NCI-H2081 (cell line): ENCODE data around the gene HK2.
A peak's percentile ranks its signal among the peaks of the same experiment; 100 is the strongest.

Source experiments
- DNase-seq, 2 experiments: peaks; one replicate each; lab custom pipeline; 2025; lab: John Stamatoyannopoulos, UW

The HK2 gene

DNA sequence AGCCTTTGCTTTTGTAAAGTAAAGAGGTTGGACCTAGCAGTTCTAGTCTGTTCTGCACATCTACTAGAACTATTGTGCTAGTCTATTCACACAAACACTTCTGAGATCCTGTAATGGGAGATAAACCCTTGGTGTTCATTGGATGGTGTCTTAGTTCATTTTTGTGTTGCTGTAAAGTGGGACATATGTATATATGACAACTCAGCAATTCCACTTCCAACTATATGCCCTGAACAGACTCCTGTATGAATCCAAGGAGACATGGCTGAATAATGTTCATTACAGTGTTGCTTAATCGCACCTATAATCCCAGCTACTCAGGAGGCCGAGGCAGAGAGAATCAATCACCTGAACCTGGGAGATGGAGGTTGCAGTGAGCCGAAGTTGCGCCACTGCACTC lies 23.3 kb downstream of the HK2 start:
- no peak for DNase-seq

GRCh38 chr2:74857725-74858124 lies 23.8 kb downstream of the HK2 start:
- no peak for DNase-seq

DNA sequence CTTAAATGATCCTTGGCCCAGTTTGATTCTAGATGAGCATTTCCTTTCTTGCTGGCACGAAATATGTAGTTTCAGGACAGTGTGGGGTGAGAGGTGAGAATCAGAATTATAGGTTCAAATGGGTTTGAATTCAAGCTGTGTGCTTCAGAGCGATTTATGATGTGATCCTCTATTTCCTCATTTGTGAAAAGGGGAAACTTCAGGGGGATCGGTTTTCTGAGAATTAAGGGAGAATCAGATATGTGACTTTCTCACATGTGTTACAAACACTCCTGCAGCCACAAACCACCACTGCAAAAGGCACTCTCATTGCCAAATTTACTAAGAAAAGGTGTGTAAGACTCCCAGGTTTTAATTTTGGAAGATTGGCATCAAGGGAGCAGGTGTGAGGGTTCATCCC lies 24.4 kb downstream of the HK2 start:
- DNase-seq = no peak

- no peak for DNase-seq
Measured at GRCh38 chr2:74860079-74860478, 26.2 kb downstream of the HK2 start.

DNA sequence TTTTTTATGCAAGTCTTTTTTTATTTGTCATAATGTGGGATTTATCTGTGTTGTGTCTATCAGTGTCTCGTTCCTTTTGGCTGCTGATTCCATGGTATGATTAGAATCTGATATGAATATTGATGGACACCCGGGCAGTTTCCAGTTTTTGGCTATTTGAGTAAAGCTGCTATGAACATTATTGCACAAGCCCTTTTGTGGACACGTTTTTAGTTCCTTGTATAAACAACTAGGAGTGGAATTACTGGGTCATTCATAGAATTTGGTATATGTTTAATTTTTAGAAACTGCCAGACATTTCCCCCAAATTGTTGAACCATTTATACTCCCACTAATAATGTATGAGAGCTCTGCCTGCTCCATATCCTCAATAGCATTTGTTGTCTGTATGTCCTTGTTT lies 26.6 kb downstream of the HK2 start:
- no peak for DNase-seq

DNA sequence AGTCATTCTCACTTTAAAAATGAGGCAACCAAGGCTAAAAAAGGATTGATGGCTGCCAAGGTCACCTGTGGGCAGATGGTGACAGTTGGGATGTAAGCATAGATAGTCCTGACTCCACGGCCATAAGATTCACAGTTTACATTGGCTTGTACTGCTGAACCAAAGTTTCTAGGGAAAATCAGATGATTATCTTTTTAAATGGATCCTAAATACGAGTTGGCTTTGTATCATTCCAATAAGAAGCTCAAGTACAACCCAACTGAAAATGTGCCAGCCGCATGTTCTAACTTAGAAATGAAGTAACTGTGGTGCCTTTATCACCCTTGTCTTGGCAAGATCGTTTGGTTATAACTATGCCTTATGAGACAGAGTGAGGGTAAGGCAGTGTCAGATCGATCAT lies 27.6 kb downstream of the HK2 start:
- DNase-seq = no peak

DNA sequence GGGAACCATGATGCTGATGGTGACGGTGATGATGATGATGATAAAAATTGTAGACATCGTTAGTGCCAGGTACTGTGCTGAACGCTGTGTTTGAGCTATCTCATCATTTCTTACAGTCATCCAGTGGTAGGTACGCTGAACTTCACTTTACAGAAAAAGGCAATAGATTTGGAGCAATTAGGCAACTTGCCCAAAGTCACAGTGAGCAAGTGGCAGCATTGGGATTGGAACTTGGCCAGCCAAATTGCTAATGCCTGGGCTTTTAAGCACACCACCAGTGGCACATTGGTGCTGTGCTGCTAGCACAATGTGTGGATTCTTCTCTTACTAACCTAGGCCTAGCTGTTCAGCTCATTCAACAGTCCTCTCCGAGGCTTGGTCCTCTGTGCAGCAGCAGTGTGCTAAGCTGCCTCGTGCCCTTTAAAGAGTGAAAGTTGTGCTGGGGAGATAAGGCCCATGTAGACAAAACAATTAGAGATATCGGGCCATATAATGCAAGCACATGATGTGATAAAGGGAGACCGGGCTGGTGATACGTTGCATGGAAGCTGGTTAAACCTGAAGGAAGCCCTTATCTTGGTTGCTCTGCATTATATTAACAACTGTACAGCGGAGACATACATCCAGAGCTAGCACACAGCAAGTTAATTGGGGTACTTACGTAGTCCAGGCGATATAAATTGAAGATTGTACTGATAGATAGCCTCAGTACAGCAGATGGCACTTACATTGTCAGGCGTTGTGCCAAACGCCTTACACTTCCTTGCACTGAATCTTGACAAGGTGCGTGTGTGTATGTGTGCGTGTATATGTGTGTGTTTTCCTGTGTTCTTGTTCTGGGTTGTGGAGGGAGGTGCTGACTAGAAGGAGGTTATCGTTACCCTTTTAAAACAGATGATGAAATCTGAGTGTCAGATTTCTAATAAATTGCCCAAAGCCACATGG lies 28.4 kb downstream of the HK2 start:
- DNase-seq = peak; percentile 10 to 68

GRCh38 chr2:74863802-74864248 lies 29.9 kb downstream of the HK2 start:
- DNase-seq = no peak

DNA sequence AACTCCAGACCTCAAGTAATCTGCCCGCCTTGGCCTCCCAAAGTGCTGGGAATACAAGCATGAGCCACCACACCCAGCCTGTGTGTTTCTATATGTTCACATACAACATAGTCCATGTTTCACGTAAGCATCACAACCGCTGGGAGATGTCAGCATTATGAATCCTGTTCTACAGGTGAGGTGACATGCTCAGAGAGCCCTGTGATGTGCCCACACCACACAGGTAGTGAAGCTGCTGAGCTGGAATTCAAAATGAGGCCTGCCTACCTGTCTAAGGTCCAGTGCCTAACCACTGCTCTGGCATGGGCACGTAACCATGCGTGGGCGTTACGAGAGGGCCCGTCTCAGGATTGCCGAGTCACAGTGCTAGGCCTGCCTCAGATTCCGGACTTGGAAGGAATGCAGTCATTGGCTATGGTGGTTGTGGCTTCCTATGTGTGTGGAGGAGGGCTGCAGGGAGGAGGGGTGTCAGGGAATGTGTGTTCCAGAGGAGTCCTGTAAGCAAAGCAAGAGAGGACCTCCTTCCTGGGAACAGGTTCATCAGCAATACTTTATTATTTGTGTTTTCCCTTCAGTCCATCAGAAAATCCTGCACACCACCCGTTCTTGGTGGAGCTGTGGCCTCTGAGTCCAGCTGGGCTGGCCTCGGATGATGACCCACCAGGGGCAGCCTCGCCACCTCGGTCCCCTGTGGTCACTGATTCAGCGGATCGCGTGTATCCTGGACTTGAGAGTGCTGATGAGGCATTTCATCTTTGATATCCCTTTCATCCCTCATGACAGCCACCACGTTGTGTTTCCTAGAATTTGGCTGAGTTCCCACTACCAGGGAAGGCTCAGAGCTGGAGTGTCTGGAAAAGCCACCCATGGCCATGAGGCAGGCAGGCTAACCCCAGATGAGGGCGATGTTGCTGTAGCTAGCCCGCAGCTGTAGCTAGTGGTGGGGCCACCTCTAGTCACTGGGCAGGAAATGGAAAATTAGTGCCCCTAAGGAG lies 31.1 kb downstream of the HK2 start:
- no peak for DNase-seq

- no peak for DNase-seq
Measured at GRCh38 chr2:74865770-74866674, 32.1 kb downstream of the HK2 start.

GRCh38 chr2:74867841-74868658 lies 34.1 kb downstream of the HK2 start:
- DNase-seq = no peak

DNA sequence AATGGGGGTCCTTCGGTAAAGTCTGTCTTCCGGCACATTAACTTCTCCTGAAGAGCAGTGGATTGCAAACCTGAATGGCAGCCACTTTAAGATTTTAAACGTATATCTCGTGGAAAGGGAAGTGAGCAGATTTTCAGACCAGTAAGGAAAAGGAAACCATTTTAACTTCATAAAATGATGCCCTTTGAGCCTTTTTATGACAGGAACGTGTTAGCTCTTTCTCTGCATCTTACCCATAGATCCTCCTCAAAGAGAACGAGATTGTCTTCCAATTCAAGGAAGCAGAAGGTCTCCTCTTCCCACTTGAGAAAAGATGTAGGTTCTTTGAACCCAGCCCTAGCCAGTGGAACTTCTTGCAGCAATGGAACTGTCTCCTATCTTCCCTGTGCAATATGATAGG lies 35.6 kb downstream of the HK2 start:
- DNase-seq = no peak

GRCh38 chr2:74870951-74871350 lies 37.0 kb downstream of the HK2 start:
- no peak for DNase-seq

- DNase-seq = no peak
Measured at GRCh38 chr2:74871414-74871813, 37.5 kb downstream of the HK2 start.

DNA sequence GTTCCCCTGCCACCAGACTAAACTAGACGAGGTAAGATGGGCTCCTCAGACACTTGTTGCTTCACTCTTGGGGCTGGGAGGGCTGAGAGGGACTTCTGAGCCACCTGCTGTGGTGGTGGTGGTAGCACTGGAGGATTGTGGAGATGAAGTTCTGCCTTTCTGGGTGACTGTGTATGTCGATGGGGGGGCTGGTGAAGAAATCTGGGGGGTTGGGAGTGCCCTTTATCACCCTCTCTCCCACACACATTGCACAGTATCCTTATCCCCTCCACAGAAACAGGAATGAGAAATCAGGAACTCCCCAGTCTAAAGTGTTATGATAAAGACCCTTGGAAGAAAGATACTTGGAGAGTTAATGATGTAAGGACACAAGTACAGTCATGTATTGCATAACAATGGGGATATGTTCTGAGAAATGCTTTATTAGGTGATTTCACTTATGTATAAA lies 38.5 kb downstream of the HK2 start:
- no peak for DNase-seq

- DNase-seq = no peak
Measured at GRCh38 chr2:74873012-74873665, 39.2 kb downstream of the HK2 start.

- no peak for DNase-seq
Measured at GRCh38 chr2:74873678-74874640, 40.0 kb downstream of the HK2 start.

- peak; percentile 40 to 65 for DNase-seq
Measured at GRCh38 chr2:74876081-74876886, 42.4 kb downstream of the HK2 start.
